GM12865 (cell line): ENCODE results near the gene IRX2.

ENCODE experiments used
- DNase-seq: peaks from one replicate; pipeline ENCODE4 v3.0.0; 2010; ENCODE audit warnings: low read depth
- H3K4me3 ChIP-seq: 2 replicates; pipeline ENCODE4 v1.5.1; 2011; ENCODE audit warnings: mild to moderate bottlenecking, low read depth, low read length, control low read depth
- CTCF ChIP-seq: IDR thresholded peaks from 2 replicates; pipeline ENCODE4 v1.5.1; 2011; ENCODE audit warnings: low read length, control low read depth, low read depth, inconsistent platforms; ENCODE audit not compliant: insufficient read depth; ENCODE audit errors: missing control alignments

IRX2 gene

GRCh38 chr5:2762744-2763532 lies 11.5 kb upstream of the IRX2 start:
- no peak for TF ChIP-seq CTCF
- no peak overlapping the region for H3K4me3 ChIP-seq
- no peak for DNase-seq

DNA sequence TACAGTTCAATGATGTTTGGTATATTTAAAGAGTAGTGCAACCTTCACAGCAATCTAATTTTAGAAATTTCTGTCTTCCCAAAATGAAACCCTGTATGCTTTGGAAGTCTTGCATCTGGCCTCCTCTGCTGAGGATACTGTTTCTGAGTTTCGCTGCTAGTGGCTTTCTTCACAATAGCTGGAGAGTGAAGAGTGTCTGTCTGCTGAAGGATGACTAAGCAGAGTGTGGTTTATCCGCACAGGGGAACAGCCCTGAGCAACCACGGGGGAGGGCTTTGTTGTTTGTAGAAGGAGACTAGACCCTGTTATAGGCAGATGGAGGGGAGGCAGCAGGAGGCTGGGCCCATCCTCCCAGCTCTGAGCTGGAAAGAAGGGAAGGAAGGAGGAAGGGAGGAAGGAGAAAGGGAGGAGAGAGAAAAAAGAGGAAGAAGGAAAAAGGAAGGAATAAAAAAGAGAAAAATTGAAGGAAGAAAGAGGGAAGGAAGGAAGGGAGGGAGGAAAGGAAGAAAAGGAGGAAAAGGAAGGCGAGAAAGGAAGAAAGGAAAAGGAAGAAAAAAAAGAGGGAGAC lies 10.5 kb upstream of the IRX2 start:
- no peak for TF ChIP-seq CTCF
- DNase-seq, result no peak
- H3K4me3 ChIP-seq, result no peak overlapping the region

DNA sequence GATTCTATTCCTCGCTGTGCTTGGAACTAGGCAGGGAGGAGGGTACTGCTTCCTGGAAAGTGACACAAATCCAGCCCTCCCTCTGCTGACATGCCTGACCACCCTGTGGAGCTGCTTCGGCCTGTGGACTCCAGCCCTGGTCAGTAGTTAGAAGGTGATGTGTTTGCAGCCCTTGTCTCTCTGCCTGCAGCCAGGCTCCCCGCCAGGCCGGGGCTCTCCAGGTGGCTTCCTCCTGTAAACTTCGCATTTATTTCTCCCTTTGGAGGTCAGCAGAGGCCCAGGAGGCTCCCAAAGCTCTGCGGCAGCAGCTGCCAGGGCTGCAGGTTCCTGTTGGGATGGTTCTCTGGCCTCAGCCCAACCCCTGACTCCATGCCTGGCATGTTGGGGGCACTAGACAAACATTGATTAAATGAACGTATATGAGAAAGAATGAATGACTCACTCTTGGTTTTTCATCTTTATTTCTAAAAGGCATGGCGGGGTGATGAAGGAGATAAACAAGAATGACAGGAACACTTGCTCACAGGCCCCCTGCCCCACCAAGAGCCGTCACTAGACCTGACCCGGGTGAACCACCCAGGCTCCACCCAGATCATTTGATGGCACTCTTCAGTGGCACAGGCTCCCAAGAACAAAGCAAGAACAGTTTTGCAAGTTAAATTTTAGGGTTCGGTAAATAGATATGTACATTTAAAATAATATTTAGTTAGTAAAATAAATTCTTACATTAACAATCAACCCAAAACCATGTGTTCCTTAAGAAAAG lies 8.4 kb upstream of the IRX2 start:
- TF ChIP-seq CTCF, result no peak
- H3K4me3 ChIP-seq, result no peak overlapping the region
- DNase-seq, result no peak

GRCh38 chr5:2759091-2759490 lies 7.6 kb upstream of the IRX2 start:
- DNase-seq, result no peak
- H3K4me3 ChIP-seq, result no peak overlapping the region
- no peak for TF ChIP-seq CTCF

DNA sequence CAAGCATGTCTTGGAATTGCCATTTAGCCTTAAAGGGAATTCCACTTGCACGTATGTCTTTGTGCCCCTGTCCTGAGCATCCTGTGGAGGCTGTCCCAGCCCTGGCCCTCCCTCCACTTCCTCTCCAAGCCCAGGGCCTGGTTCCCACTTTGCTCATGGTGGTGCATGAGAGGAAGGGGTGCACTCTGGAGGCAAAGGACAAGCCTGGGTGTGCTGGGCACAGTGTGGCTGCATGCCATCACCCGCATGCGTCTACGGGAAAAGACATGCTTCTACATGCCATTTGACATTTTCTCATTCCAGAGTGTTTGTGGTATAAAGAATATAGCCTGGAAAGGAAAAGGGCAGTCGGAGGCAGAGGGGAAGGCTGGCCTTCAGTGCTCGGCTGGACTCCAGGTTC lies 7.2 kb upstream of the IRX2 start:
- no peak for TF ChIP-seq CTCF
- H3K4me3 ChIP-seq, result no peak overlapping the region
- DNase-seq, result no peak

- no peak for TF ChIP-seq CTCF
- H3K4me3 ChIP-seq, result no peak overlapping the region
- DNase-seq, result no peak
Observed at GRCh38 chr5:2757563-2758351, 6.3 kb upstream of the IRX2 start.
